ENCODE results near the gene BCAS3.

Gene BCAS3

GRCh38 chr17:60846175-60846574 lies 168.5 kb downstream of the BCAS3 start:
- intact Hi-C loops (cut with DNase I; ENCODE audit: low total_unique reads): no loop called here
- TF ChIP-seq CTCF (IDR thresholded peaks at IDR 0.05): no peak
- Histone ChIP-seq H3K4me1 (peaks cover 0 to 15% (median 3%) of the 10 kb centered on the region in 4 donors), H3K27me3 (no peaks in the 10 kb centered on the region), H3K4me3 (no peak overlapping the region), H3K36me3 (no peaks in the 10 kb centered on the region), H3K9me3 (no peaks in the 10 kb centered on the region), H3K27ac (no peak overlapping the region)
- no peak for DNase-seq

- TF ChIP-seq CTCF (IDR thresholded peaks at IDR 0.05): no peak
- DNase-seq: no peak
- H3K4me1 ChIP-seq: peaks cover 0 to 15% (median 3%) of the 10 kb centered on the region in 4 donors
- no peak overlapping the region for H3K27ac ChIP-seq
- no peaks in the 10 kb centered on the region for H3K27me3 ChIP-seq
- no peaks in the 10 kb centered on the region for H3K9me3 ChIP-seq
- no peak overlapping the region for H3K4me3 ChIP-seq
- intact Hi-C loops (cut with DNase I; ENCODE audit: low total_unique reads): no loop called here
- no peaks in the 10 kb centered on the region for H3K36me3 ChIP-seq
These were observed 173.5 kb downstream of the BCAS3 start for GRCh38 chr17:60851181-60851580.

GRCh38 chr17:60857556-60858080 lies 180.0 kb downstream of the BCAS3 start:
- no peak for DNase-seq
- Histone ChIP-seq H3K36me3 (no peaks in the 10 kb centered on the region), H3K4me1 (no peaks in the 10 kb centered on the region), H3K27me3 (no peaks in the 10 kb centered on the region), H3K27ac (no peak overlapping the region), H3K9me3 (no peaks in the 10 kb centered on the region), H3K4me3 (no peak overlapping the region)
- TF ChIP-seq CTCF (IDR thresholded peaks at IDR 0.05): no peak
- intact Hi-C loops (cut with DNase I; ENCODE audit: low total_unique reads): no loop called here

- Histone ChIP-seq H3K36me3 (no peaks in the 10 kb centered on the region), H3K9me3 (no peaks in the 10 kb centered on the region), H3K4me1 (peaks cover 0 to 12% (median 0%) of the 10 kb centered on the region in 4 donors), H3K4me3 (no peak overlapping the region), H3K27me3 (no peaks in the 10 kb centered on the region), H3K27ac (no peak overlapping the region)
- DNase-seq: no peak
- no peak for TF ChIP-seq CTCF (IDR thresholded peaks at IDR 0.05)
- intact Hi-C loops (cut with DNase I; ENCODE audit: low total_unique reads): no loop called here
These were observed 184.8 kb downstream of the BCAS3 start for GRCh38 chr17:60862482-60862881.

GRCh38 chr17:60863892-60864707 lies 186.4 kb downstream of the BCAS3 start:
- no peak for DNase-seq
- Histone ChIP-seq H3K9me3 (no peaks in the 10 kb centered on the region), H3K27ac (peak overlapping the region in 1 of 2 donors; percentile 9), H3K36me3 (no peaks in the 10 kb centered on the region), H3K4me3 (no peak overlapping the region), H3K27me3 (no peaks in the 10 kb centered on the region), H3K4me1 (peaks cover 0 to 12% (median 0%) of the 10 kb centered on the region in 4 donors)
- TF ChIP-seq CTCF (IDR thresholded peaks at IDR 0.05): no peak
- intact Hi-C loops (cut with DNase I; ENCODE audit: low total_unique reads): no loop called here

Data from tibial artery (tissue), 4 donors.